Measurements from ENCODE around the gene MAPK14. TPM values are rescaled to one million over a fixed set of nuclear protein-coding genes. Genes with fewer than 3 reads are reported as not detected.

The MAPK14 gene
- total and polyA plus RNA-seq, 9 of the 15 experiments (the other 6 are each of a cell fraction or from before 2014, with no cell fraction given), result 8.8 to 62.7 (median 35.5) TPM

GRCh38 chr6:36029464-36029863 lies 1.9 kb downstream of the MAPK14 start:
- Histone ChIP-seq H3K9me1 (ENCODE audit: control insufficient read depth, insufficient read depth, low read length) (no peaks in the 10 kb centered on the region), H3K27me3 (ENCODE audit: control insufficient read depth in 2 of 2, insufficient read depth in 2 of 2, low read length in 2 of 2) (no peaks in the 10 kb centered on the region), H3K4me3 (peak overlapping the region; percentile 92), H3K9ac (ENCODE audit: insufficient read depth in 1 of 2, low read depth in 2 of 2, low read length in 2 of 2) (peak overlapping the region in 1 of 2 experiments; percentile 92; a peak in 2 of 4 replicates), H3K4me2 (ENCODE audit: insufficient read depth, low read length) (peak overlapping the region; percentile 99), H4K20me1 (replicated peaks; ENCODE audit: control insufficient read depth, insufficient read depth, low read length) (peaks cover 20% of the 10 kb centered on the region; the same call in 1 of the 2 replicates), H3K27ac (ENCODE audit: extremely low read depth, low read depth, low read length) (peak overlapping the region; percentile 73; the same call in 2 of the 3 replicates), H3K79me2 (ENCODE audit: control insufficient read depth, insufficient read depth, low read length) (peaks cover 68% of the 10 kb centered on the region), H3K9me3 (replicated peaks; ENCODE audit: control insufficient read depth, insufficient read depth, low read depth, low read length) (no peaks in the 10 kb centered on the region), H3K36me3 (ENCODE audit: control insufficient read depth, insufficient read depth, low read length) (no peaks in the 10 kb centered on the region), H3K4me1 (replicated peaks in 1 of 2; ENCODE audit: control insufficient read depth in 2 of 2, insufficient read depth in 2 of 2, low read length in 2 of 2) (peaks cover 33% of the 10 kb centered on the region in 2 experiments), H2AFZ (ENCODE audit: low read depth, low read length) (peak overlapping the region; percentile 91)
- ChIA-PET CTCF (ENCODE audit: low intra/inter-chr PET ratio) (no interaction called here), POLR2A (interaction anchor here (0.5 to 5.4 kb wide), 12 partner anchors 9 to 567 kb away, joined by 3 to 37 read pairs (median 3); no protein-coding TSS in a partner anchor)
- BruUV-seq (replicated peaks), result no TSS peak
- intact Hi-C loops (cut with micrococcal nuclease), result loop anchor here (5.0 kb wide), 1 partner anchor 48 kb away; no protein-coding TSS in a partner anchor
- ATAC-seq (no peak), DNase-seq (ENCODE audit: extremely low read depth in 1 of 4, low spot score in 3 of 4) (peak in 1 of 4 experiments; percentile 53), FAIRE-seq (no peak)
- WGBS (ENCODE audit: insufficient coverage, low coverage, missing lambda C conversion rate), result under 1% methylated on average over 6 of the region's 6 CpGs
- in situ Hi-C loops (cut with MboI), result loop anchor here (5.0 kb wide), 1 partner anchor 68 kb away; no protein-coding TSS in a partner anchor
- TF ChIP-seq EP400 (IDR thresholded peaks at IDR 0.05) (peak; percentile 26; the same call in 1 of the 2 replicates), HDAC1 (IDR thresholded peaks at IDR 0.05) (peak in 1 of 2 experiments; percentile 13; a peak in 1 of 4 replicates), ARID2 (IDR thresholded peaks at IDR 0.05) (0 out of 2 replicates have a peak, but pooled peaks have one; percentile 16), CEBPB (tag; IDR thresholded peaks at IDR 0.05) (peak; percentile 99), GATAD2A (IDR thresholded peaks at IDR 0.05) (no peak), ZNF518B (CRISPR knock-in tag; IDR thresholded peaks at IDR 0.05) (no peak), BRD4 (IDR thresholded peaks at IDR 0.05) (0 out of 2 replicates have a peak, but pooled peaks have one; percentile 66), TEAD4 (IDR thresholded peaks at IDR 0.05; ENCODE audit: low read length) (peak; percentile 21; the same call in 1 of the 2 replicates), TEAD4 (CRISPR knock-in tag; IDR thresholded peaks at IDR 0.05; ENCODE audit: borderline replicate concordance) (no peak), ADNP (tag; IDR thresholded peaks at IDR 0.05) (no peak), CEBPG (CRISPR knock-in tag; IDR thresholded peaks at IDR 0.05) (peak; percentile 89), CEBPG (tag; conservative IDR thresholded peaks at IDR 0.05 in 1 of 2, IDR thresholded peaks at IDR 0.05 in 1 of 2) (peak; percentile 97 to 99), ZBTB34 (CRISPR knock-in tag; IDR thresholded peaks at IDR 0.05) (no peak), POLR2H (tag; IDR thresholded peaks at IDR 0.05; ENCODE audit: low read depth) (peak; percentile 62; the same call in 1 of the 2 replicates)
- TF ChIP-seq, protein P1, sequence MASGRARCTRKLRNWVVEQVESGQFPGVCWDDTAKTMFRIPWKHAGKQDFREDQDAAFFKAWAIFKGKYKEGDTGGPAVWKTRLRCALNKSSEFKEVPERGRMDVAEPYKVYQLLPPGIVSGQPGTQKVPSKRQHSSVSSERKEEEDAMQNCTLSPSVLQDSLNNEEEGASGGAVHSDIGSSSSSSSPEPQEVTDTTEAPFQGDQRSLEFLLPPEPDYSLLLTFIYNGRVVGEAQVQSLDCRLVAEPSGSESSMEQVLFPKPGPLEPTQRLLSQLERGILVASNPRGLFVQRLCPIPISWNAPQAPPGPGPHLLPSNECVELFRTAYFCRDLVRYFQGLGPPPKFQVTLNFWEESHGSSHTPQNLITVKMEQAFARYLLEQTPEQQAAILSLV (tag; IDR thresholded peaks at IDR 0.05), result peak; percentile 76
